ENCODE results near the gene ITGA7. TPM values are rescaled to one million over a fixed set of nuclear protein-coding genes. Genes with fewer than 3 reads are reported as not detected.
A peak's percentile ranks its signal among the peaks of the same experiment; 100 is the strongest.

The ITGA7 gene
- total RNA-seq, 4 donors from 2014 or later = 118 to 192 (median 146) TPM

- H3K27me3 ChIP-seq = no peaks in the 10 kb centered on the region
- TF ChIP-seq EP300 (IDR thresholded peaks at IDR 0.05) (no peak), CTCF (IDR thresholded peaks at IDR 0.05) (no peak), POLR2A (IDR thresholded peaks at IDR 0.05) (no peak)
- no peak for DNase-seq (ENCODE audit: low spot score in 2 of 2)
- no peaks in the 10 kb centered on the region for H3K9me3 ChIP-seq
- H3K36me3 ChIP-seq = peaks cover 0 to 30% (median 0%) of the 10 kb centered on the region in 3 donors
- H3K4me3 ChIP-seq = no peak overlapping the region
- H3K27ac ChIP-seq = peak overlapping the region in 3 of 4 donors; percentile 51 to 91 (median 85)
- H3K4me1 ChIP-seq = peaks cover 3 to 47% (median 23%) of the 10 kb centered on the region in 4 donors
- 30 to 35% methylated on average over 3 of the region's 3 CpGs for WGBS, 2 donors
Measured at GRCh38 chr12:55746174-55746912, 38.6 kb upstream of the ITGA7 start.

- no peak for DNase-seq (ENCODE audit: low spot score in 2 of 2)
- WGBS, 2 donors = 9 to 14% methylated on average over 13 of the region's 13 CpGs
- Histone ChIP-seq H3K4me3 (peak overlapping the region in 2 of 4 donors; percentile 7 to 26), H3K27me3 (no peaks in the 10 kb centered on the region), H3K4me1 (peaks cover 3 to 47% (median 23%) of the 10 kb centered on the region in 4 donors), H3K36me3 (peaks cover 0 to 23% (median 0%) of the 10 kb centered on the region in 3 donors), H3K9me3 (no peaks in the 10 kb centered on the region), H3K27ac (peak overlapping the region; percentile 27 to 91 (median 68))
- TF ChIP-seq CTCF (IDR thresholded peaks at IDR 0.05) (no peak), EP300 (IDR thresholded peaks at IDR 0.05) (no peak), POLR2A (IDR thresholded peaks at IDR 0.05) (no peak)
Measured at GRCh38 chr12:55745361-55746173, 37.9 kb upstream of the ITGA7 start.

GRCh38 chr12:55744340-55745030, 36.8 kb upstream of the ITGA7 start:
- H3K9me3 ChIP-seq = no peaks in the 10 kb centered on the region
- H3K36me3 ChIP-seq = peaks cover 0 to 13% (median 0%) of the 10 kb centered on the region in 3 donors
- peak overlapping the region; percentile 42 to 95 (median 71) for H3K4me3 ChIP-seq
- 4 to 9% methylated on average over 11 of the region's 11 CpGs for WGBS, 2 donors
- peaks cover 3 to 47% (median 23%) of the 10 kb centered on the region in 4 donors for H3K4me1 ChIP-seq
- TF ChIP-seq POLR2A (IDR thresholded peaks at IDR 0.05) = no peak
- no peak for TF ChIP-seq CTCF (IDR thresholded peaks at IDR 0.05)
- no peak for TF ChIP-seq EP300 (IDR thresholded peaks at IDR 0.05)
- no peak for DNase-seq (ENCODE audit: low spot score in 2 of 2)
- peak overlapping the region; percentile 27 to 91 (median 80) for H3K27ac ChIP-seq
- no peaks in the 10 kb centered on the region for H3K27me3 ChIP-seq

GRCh38 chr12:55743406-55744339, 36.0 kb upstream of the ITGA7 start:
- peaks cover 3 to 50% (median 23%) of the 10 kb centered on the region in 4 donors for H3K4me1 ChIP-seq
- WGBS, 2 donors = 1 to 3% methylated on average over 26 to 36 of the region's 73 CpGs
- H3K9me3 ChIP-seq = no peaks in the 10 kb centered on the region
- TF ChIP-seq POLR2A (IDR thresholded peaks at IDR 0.05) = no peak
- peak in 1 of 2 donors; percentile 17 for TF ChIP-seq EP300 (IDR thresholded peaks at IDR 0.05)
- TF ChIP-seq CTCF (IDR thresholded peaks at IDR 0.05) = peak in 1 of 5 experiments; percentile 15
- H3K27ac ChIP-seq = peak overlapping the region; percentile 35 to 91 (median 80)
- no peaks in the 10 kb centered on the region for H3K27me3 ChIP-seq
- H3K4me3 ChIP-seq = peak overlapping the region; percentile 42 to 95 (median 71)
- no peak for DNase-seq (ENCODE audit: low spot score in 2 of 2)
- peaks cover 0 to 4% (median 0%) of the 10 kb centered on the region in 3 donors for H3K36me3 ChIP-seq

Measured in tibial nerve (tissue), 4 donors.